ENCODE results near the gene ZBED2. TPM values are rescaled to one million over a fixed set of nuclear protein-coding genes. Genes with fewer than 3 reads are reported as not detected.

The ZBED2 gene
- total and polyA plus RNA-seq, 11 donors: 0.12 to 0.93 (median 0.56) TPM; not detected in 8

DNA sequence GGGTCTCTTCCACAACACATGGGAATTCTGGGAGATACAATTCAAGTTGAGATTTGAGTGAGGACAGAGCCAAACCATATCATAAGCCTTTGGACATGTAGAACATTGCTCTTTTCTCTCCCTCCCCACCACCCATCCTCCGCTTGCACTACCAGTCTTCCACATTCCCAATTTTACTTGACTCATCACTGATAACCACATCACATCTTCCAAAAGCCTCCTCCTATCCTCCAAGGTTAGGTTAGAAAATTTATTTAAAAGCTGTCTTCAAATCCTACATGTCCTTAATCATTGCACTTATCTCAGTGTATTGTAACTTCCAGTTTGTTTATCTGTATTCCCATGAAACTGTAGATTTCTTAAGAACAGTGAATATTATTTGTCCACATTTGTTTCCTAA is 10.4 kb downstream of the ZBED2 start:
- no peak for TF ChIP-seq POLR2A (IDR thresholded peaks at IDR 0.05)
- TF ChIP-seq, protein P1, sequence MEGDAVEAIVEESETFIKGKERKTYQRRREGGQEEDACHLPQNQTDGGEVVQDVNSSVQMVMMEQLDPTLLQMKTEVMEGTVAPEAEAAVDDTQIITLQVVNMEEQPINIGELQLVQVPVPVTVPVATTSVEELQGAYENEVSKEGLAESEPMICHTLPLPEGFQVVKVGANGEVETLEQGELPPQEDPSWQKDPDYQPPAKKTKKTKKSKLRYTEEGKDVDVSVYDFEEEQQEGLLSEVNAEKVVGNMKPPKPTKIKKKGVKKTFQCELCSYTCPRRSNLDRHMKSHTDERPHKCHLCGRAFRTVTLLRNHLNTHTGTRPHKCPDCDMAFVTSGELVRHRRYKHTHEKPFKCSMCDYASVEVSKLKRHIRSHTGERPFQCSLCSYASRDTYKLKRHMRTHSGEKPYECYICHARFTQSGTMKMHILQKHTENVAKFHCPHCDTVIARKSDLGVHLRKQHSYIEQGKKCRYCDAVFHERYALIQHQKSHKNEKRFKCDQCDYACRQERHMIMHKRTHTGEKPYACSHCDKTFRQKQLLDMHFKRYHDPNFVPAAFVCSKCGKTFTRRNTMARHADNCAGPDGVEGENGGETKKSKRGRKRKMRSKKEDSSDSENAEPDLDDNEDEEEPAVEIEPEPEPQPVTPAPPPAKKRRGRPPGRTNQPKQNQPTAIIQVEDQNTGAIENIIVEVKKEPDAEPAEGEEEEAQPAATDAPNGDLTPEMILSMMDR (IDR thresholded peaks at IDR 0.05): no peak
- ATAC-seq: no peak
- no peaks in the 10 kb centered on the region for H3K27me3 ChIP-seq
- intact Hi-C loops (cut with DNase I): no loop called here
- 79 to 95% (median 88%) methylated on average over 1 of the region's 1 CpG for WGBS, 4 donors
- H3K9me3 ChIP-seq: no peaks in the 10 kb centered on the region
- H3K4me3 ChIP-seq: no peak overlapping the region
- DNase-seq: no peak
- no peaks in the 10 kb centered on the region for H3K36me3 ChIP-seq
- no peaks in the 10 kb centered on the region for H3K4me1 ChIP-seq
- H3K27ac ChIP-seq: no peak overlapping the region

DNA sequence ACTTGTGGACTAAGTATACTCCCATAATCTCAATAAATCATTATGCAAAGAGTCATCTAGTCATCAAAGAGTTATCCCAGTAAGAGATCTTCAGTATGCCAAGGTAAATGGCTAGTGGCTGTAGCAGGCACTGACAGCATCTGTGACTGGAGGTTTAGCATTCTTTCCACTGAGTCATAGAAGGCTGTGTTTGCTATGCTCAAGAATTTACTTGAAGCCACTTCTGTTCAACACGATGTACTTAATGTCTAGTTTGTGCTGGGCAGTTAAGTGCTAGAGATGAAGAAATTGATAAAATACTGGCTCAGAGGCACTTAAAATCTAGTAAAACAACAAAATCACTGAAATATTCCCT is 13.0 kb downstream of the ZBED2 start:
- no peaks in the 10 kb centered on the region for H3K27me3 ChIP-seq
- intact Hi-C loops (cut with DNase I): no loop called here
- H3K36me3 ChIP-seq: no peaks in the 10 kb centered on the region
- no peak overlapping the region for H3K27ac ChIP-seq
- TF ChIP-seq, protein P1 (IDR thresholded peaks at IDR 0.05): no peak
- TF ChIP-seq POLR2A (IDR thresholded peaks at IDR 0.05): no peak
- no peak for ATAC-seq
- no peaks in the 10 kb centered on the region for H3K9me3 ChIP-seq
- DNase-seq: no peak
- 32 to 52% (median 41%) methylated on average over 1 of the region's 1 CpG for WGBS, 4 donors
- no peaks in the 10 kb centered on the region for H3K4me1 ChIP-seq
- H3K4me3 ChIP-seq: no peak overlapping the region

DNA sequence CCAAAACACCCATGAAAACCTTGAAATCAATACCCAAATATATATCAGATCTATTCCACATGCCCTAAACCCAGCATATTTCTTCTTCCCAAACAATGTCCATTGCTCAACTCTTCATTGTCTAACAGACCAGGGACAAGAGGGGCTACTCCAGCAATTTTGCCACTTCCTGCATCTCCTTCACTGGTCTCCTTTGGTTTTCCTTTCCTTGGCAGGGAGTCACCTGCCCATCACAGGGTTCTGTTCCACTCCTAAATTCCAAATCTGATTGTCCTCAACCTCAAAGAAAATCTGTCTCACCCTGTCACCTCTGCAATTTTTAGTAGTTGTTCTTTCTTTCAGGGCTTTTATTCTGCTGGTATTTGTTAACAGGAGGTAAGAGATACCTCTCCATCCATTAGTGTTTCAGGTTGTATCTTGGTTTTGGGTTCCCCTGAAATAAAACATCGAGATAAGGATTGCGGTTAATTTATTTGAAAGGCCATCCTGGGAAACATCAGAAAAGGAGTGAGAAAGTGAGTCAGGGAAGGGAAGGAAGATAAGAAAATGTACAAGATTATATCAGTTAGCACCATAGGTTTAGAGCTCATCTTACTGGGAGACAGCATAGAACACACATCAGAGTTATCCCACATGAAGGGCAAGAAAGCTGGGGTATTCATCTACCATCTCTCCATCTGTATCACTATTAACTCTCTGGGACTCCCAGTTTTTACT is 13.6 kb downstream of the ZBED2 start:
- Histone ChIP-seq H3K27me3 (no peaks in the 10 kb centered on the region), H3K36me3 (no peaks in the 10 kb centered on the region), H3K4me1 (no peaks in the 10 kb centered on the region), H3K9me3 (no peaks in the 10 kb centered on the region), H3K27ac (no peak overlapping the region), H3K4me3 (no peak overlapping the region)
- ATAC-seq (no peak), DNase-seq (no peak)
- TF ChIP-seq, protein P1 (IDR thresholded peaks at IDR 0.05): no peak
- TF ChIP-seq POLR2A (IDR thresholded peaks at IDR 0.05): no peak
- intact Hi-C loops (cut with DNase I): no loop called here
- WGBS, 4 donors: 84 to 91% (median 87%) methylated on average over 2 of the region's 2 CpGs

DNA sequence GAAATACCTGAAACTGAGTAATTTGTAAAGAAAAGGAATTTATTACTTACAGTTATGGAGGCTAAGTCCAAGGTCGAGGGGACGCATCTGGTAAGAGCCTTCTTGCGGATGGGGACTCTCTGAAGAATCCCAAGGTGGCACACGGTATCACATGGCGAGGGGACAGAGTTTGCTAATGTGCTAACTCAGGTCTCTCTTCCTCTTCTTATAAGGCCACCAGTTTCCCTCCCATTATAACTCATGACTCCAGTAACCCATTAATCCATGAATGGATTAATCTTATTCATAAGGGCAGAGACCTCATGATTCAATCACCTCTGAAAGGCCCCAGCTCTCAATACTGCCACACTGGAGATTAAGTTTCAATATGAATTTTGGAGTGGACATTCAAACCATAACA is 15.7 kb downstream of the ZBED2 start:
- TF ChIP-seq, protein P1 (IDR thresholded peaks at IDR 0.05): no peak
- Histone ChIP-seq H3K4me1 (no peaks in the 10 kb centered on the region), H3K27ac (no peak overlapping the region), H3K4me3 (no peak overlapping the region), H3K27me3 (no peaks in the 10 kb centered on the region), H3K36me3 (no peaks in the 10 kb centered on the region), H3K9me3 (no peaks in the 10 kb centered on the region)
- WGBS, 4 donors: 88 to 92% (median 90%) methylated on average over 5 of the region's 5 CpGs
- DNase-seq (no peak), ATAC-seq (no peak)
- intact Hi-C loops (cut with DNase I): no loop called here

Measured in heart left ventricle (tissue), 16 donors.